Neural progenitor cell (in vitro differentiated cells): ENCODE measurements around the gene YWHAH. TPM values are rescaled to one million over a fixed set of nuclear protein-coding genes. Genes with fewer than 3 reads are reported as not detected.
"Not testable (repeated sequence)": the region's sequence is repeated elsewhere in the genome, so short reads cannot be mapped to it uniquely, and the experiment has no call there.

Experiments used
- DNase-seq: peaks from one replicate; pipeline ENCODE4 v3.0.0-alpha.2; 2016; ENCODE audit warnings: low spot score
- H2AFZ ChIP-seq: fragments of 200-600 bp; sonication (generic); replicated peaks from 2 replicates; pipeline ENCODE4 v1.6.1; 2016; ENCODE audit warnings: antibody characterized with exemption
- H3F3A ChIP-seq: fragments of 200-600 bp; sonication (generic); 2 replicates; pipeline ENCODE4 v1.6.1; 2016; ENCODE audit warnings: antibody characterized with exemption, low read depth
- H3K27ac ChIP-seq: fragments of 200-600 bp; sonication (generic); 2 replicates; pipeline ENCODE4 v1.5.1; 2016; ENCODE audit warnings: mild to moderate bottlenecking
- H3K27me3 ChIP-seq: fragments of 200-600 bp; sonication (generic); 2 replicates; pipeline ENCODE4 v1.6.1; 2016; ENCODE audit warnings: mild to moderate bottlenecking, moderate library complexity
- H3K36me3 ChIP-seq: fragments of 200-600 bp; sonication (generic); 2 replicates; pipeline ENCODE4 v1.5.1; 2016
- H3K4me1 ChIP-seq: fragments of 200-600 bp; sonication (generic); 2 replicates; pipeline ENCODE4 v1.6.1; 2016; ENCODE audit warnings: mixed run types
- H3K4me2 ChIP-seq: fragments of 200-600 bp; sonication (generic); 2 replicates; pipeline ENCODE4 v1.6.1; 2016
- H3K4me3 ChIP-seq: fragments of 200-600 bp; sonication (generic); 2 replicates; pipeline ENCODE4 v1.5.1; 2016
- H3K79me2 ChIP-seq: fragments of 200-600 bp; sonication (generic); 2 replicates; pipeline ENCODE4 v1.6.1; 2016; ENCODE audit warnings: low read depth
- H3K9ac ChIP-seq: fragments of 200-600 bp; sonication (generic); 2 replicates; pipeline ENCODE4 v1.6.1; 2016
- H3K9me3 ChIP-seq: fragments of 200-600 bp; sonication (generic); 2 replicates; pipeline ENCODE4 v1.5.1; 2016; ENCODE audit warnings: low read depth
- H4K20me1 ChIP-seq: fragments of 200-600 bp; sonication (generic); 2 replicates; pipeline ENCODE4 v1.6.1; 2016; ENCODE audit warnings: low read depth
- H3K27ac Mint-ChIP-seq: 3 replicates; pipeline ENCODE4 v1.8.0; 2021; ENCODE audit warnings: mixed read lengths
- H3K27me3 Mint-ChIP-seq: 2 replicates; pipeline ENCODE4 v1.8.0; 2022; ENCODE audit warnings: low read depth, mild to moderate bottlenecking, inconsistent platforms, moderate library complexity, mixed read lengths; ENCODE audit not compliant: insufficient read depth
- H3K36me3 Mint-ChIP-seq: 3 replicates; pipeline ENCODE4 v1.8.0; 2021; ENCODE audit warnings: mixed read lengths
- H3K4me1 Mint-ChIP-seq: 3 replicates; pipeline ENCODE4 v1.8.0; 2021; ENCODE audit warnings: mixed read lengths
- H3K4me3 Mint-ChIP-seq: 3 replicates; pipeline ENCODE4 v1.8.0; 2021; ENCODE audit warnings: mild to moderate bottlenecking, moderate library complexity, mixed read lengths
- H3K9me3 Mint-ChIP-seq: 3 replicates; pipeline ENCODE4 v1.8.0; 2020; ENCODE audit warnings: mixed read lengths
- EZH2 ChIP-seq: fragments of 200-600 bp; sonication (generic); IDR thresholded peaks from 2 replicates; pipeline ENCODE4 v1.6.1; 2017; ENCODE audit warnings: antibody characterized with exemption, mild to moderate bottlenecking, moderate library complexity
- EZH2phosphoT487 ChIP-seq: fragments of 200-600 bp; sonication (generic); IDR thresholded peaks from 2 replicates; pipeline ENCODE4 v1.6.1; 2017; ENCODE audit warnings: antibody characterized with exemption
- total RNA-seq: library from RNA; depleted of rRNA; stranded (reverse); fragments of >200 nt; gene quantifications from 2 replicates; pipeline ENCODE4 v1.2.3, GENCODE V29; 2015; ENCODE audit warnings: low replicate concordance
- TF ChIP-seq, protein P1 (sequence below): fragments of 200-600 bp; sonication (generic); IDR thresholded peaks from 2 replicates; pipeline ENCODE4 v1.5.1; 2017; ENCODE audit warnings: antibody characterized with exemption, mild to moderate bottlenecking

Gene YWHAH
- total RNA-seq, 1 donor from 2014 or later, result 158 TPM

DNA sequence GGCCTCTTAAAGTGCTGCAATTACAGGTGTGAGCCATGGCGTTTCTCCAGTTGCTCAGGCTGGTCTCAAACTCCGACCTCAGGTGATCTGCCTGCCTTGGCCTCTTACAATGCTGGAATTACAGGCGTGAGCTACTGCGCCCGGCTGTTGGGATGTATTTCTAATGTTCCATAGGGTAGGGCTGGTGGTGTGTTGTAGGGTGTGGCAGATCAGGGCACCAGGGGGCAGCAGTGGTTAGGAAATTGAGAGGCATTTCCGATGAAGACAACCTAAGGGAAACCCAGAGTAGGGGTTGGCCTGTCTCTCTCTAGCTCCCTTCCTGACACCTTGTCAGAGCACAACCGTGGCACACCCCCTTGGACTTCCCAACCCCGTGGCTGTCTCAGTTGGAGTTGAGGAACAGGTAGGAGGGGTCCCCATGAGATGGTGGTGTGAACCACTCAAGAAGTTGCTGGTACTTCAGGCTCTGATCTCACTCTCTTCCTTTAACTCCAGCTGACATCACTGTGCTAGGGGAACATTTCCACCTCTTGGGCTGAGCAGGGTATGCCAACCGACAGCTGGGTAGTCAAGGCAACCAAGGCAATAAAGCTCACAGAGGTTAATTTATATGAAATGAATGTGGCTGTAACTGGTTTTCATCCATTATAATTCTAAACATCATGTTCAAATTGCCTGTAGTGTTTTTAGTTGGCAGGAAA is 33.0 kb downstream of the YWHAH start:
- no peak overlapping the region for H3K27ac ChIP-seq
- H3K9me3 Mint-ChIP-seq, result no peaks in the 10 kb centered on the region
- H3K4me2 ChIP-seq, result no peak overlapping the region
- H3K27ac Mint-ChIP-seq, result no peak overlapping the region
- no peaks in the 10 kb centered on the region for H3K27me3 ChIP-seq
- H3K4me1 Mint-ChIP-seq, result no peaks in the 10 kb centered on the region
- no peaks in the 10 kb centered on the region for H3K4me1 ChIP-seq
- H3K36me3 Mint-ChIP-seq, result no peaks in the 10 kb centered on the region
- H3K27me3 Mint-ChIP-seq, result peaks cover 9% of the 10 kb centered on the region
- no peaks in the 10 kb centered on the region for H3K9me3 ChIP-seq
- TF ChIP-seq, protein P1, sequence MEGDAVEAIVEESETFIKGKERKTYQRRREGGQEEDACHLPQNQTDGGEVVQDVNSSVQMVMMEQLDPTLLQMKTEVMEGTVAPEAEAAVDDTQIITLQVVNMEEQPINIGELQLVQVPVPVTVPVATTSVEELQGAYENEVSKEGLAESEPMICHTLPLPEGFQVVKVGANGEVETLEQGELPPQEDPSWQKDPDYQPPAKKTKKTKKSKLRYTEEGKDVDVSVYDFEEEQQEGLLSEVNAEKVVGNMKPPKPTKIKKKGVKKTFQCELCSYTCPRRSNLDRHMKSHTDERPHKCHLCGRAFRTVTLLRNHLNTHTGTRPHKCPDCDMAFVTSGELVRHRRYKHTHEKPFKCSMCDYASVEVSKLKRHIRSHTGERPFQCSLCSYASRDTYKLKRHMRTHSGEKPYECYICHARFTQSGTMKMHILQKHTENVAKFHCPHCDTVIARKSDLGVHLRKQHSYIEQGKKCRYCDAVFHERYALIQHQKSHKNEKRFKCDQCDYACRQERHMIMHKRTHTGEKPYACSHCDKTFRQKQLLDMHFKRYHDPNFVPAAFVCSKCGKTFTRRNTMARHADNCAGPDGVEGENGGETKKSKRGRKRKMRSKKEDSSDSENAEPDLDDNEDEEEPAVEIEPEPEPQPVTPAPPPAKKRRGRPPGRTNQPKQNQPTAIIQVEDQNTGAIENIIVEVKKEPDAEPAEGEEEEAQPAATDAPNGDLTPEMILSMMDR, result peak; percentile 90
- no peak for TF ChIP-seq EZH2phosphoT487
- H3K36me3 ChIP-seq, result no peaks in the 10 kb centered on the region
- H3K9ac ChIP-seq, result no peak overlapping the region
- no peaks in the 10 kb centered on the region for H3F3A ChIP-seq
- no peaks in the 10 kb centered on the region for H4K20me1 ChIP-seq
- peak; percentile 87 for DNase-seq
- no peak overlapping the region for H3K4me3 Mint-ChIP-seq
- no peak overlapping the region for H3K4me3 ChIP-seq
- no peaks in the 10 kb centered on the region for H3K79me2 ChIP-seq
- no peak overlapping the region for H2AFZ ChIP-seq

DNA sequence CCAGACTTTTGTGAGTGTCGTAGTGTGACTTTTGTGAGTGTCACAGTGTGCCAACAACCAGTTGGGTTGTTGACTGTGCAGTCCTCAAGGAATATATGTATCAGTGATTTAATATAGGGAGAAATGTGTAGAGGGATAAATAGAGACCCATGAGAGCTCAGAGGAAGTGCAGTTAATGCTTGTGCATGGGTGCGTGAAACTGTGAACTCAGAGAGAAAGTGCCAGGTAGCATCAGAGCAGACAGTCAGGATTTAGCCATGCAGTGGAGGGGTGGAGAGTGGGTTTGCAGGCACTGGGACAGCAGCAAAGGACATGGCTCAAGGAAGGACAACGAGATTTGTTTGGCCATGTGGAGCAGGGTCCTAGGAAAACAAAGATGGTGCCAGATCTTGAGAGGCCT is 33.6 kb downstream of the YWHAH start:
- H3K4me3 Mint-ChIP-seq, result no peak overlapping the region
- no peaks in the 10 kb centered on the region for H4K20me1 ChIP-seq
- H3K27ac ChIP-seq, result no peak overlapping the region
- H3K79me2 ChIP-seq, result no peaks in the 10 kb centered on the region
- H3K27me3 ChIP-seq, result no peaks in the 10 kb centered on the region
- H3K9me3 ChIP-seq, result no peaks in the 10 kb centered on the region
- no peaks in the 10 kb centered on the region for H3K36me3 ChIP-seq
- H3K4me1 ChIP-seq, result no peaks in the 10 kb centered on the region
- no peaks in the 10 kb centered on the region for H3K4me1 Mint-ChIP-seq
- DNase-seq, result no peak
- H3K27ac Mint-ChIP-seq, result no peak overlapping the region
- H3K4me2 ChIP-seq, result no peak overlapping the region
- TF ChIP-seq, protein P1, result no peak
- no peak for TF ChIP-seq EZH2
- TF ChIP-seq EZH2phosphoT487, result no peak
- no peaks in the 10 kb centered on the region for H3K9me3 Mint-ChIP-seq
- H3F3A ChIP-seq, result no peaks in the 10 kb centered on the region
- no peak overlapping the region for H3K9ac ChIP-seq
- peaks cover 9% of the 10 kb centered on the region for H3K27me3 Mint-ChIP-seq
- H3K4me3 ChIP-seq, result no peak overlapping the region
- peak overlapping the region; percentile 37 for H2AFZ ChIP-seq
- H3K36me3 Mint-ChIP-seq, result no peaks in the 10 kb centered on the region

DNA sequence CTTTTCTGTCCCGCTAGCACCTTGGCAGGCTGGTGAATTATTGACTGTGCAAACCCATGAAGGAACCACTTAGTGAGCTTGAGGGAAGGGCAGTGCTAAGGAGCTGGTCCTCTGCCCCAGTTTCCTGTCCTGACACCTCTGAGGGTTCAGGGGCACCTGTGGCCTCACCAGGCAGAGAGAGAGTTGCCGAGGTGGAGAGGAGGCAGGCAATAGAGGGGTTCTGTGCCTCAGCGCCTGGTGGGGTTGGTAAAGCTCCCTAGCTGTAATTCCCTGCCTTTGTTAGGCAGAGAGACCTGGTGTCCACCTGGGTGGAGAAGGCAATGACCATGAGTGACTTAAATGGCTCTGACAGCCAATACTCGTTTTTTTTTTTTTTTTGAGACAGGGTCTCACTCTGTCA is 36.3 kb downstream of the YWHAH start:
- Histone ChIP-seq H3K4me3 (no peak overlapping the region), H3K79me2 (no peaks in the 10 kb centered on the region), H3K27me3 (no peaks in the 10 kb centered on the region), H3F3A (no peaks in the 10 kb centered on the region), H3K4me1 (no peaks in the 10 kb centered on the region), H3K9ac (no peak overlapping the region), H3K27ac (no peak overlapping the region), H4K20me1 (no peaks in the 10 kb centered on the region), H3K36me3 (no peaks in the 10 kb centered on the region), H2AFZ (no peak overlapping the region), H3K4me2 (no peak overlapping the region), H3K9me3 (no peaks in the 10 kb centered on the region)
- H3K27me3 Mint-ChIP-seq, result peaks cover 2% of the 10 kb centered on the region
- H3K36me3 Mint-ChIP-seq, result no peaks in the 10 kb centered on the region
- H3K4me1 Mint-ChIP-seq, result peaks cover 4% of the 10 kb centered on the region
- no peak overlapping the region for H3K4me3 Mint-ChIP-seq
- H3K9me3 Mint-ChIP-seq, result no peaks in the 10 kb centered on the region
- no peak for DNase-seq
- TF ChIP-seq, protein P1, result no peak
- TF ChIP-seq EZH2 (no peak), EZH2phosphoT487 (no peak)
- H3K27ac Mint-ChIP-seq, result no peak overlapping the region

DNA sequence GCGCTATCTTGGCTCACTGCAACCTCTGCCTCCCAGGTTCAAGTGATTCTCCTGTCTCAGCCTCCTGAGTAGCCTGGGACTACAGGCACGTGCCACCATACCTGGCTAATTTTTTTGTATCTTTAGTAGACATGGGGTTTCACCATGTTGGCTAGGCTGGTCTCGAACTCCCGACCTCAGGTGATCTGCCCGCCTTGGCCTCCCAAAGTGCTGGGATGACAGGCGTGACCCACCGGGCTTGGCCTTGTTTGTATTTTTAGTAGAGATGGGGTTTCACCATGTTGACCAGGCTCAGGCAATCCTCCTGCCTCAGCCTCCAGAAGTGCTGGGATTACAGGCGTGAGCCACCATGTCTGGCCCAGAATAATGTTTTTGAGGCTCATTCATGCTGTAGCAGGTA is 37.6 kb downstream of the YWHAH start:
- not testable (repeated sequence) for DNase-seq, H3K4me1 Mint-ChIP-seq, H3K27ac Mint-ChIP-seq, H3K27me3 ChIP-seq, H3K27me3 Mint-ChIP-seq, H3K9ac ChIP-seq, H3K9me3 ChIP-seq, H3K9me3 Mint-ChIP-seq, H3K27ac ChIP-seq, H2AFZ ChIP-seq, H3K4me3 ChIP-seq, H3F3A ChIP-seq, H3K4me2 ChIP-seq, H3K36me3 ChIP-seq, H3K36me3 Mint-ChIP-seq, H3K4me1 ChIP-seq, H3K4me3 Mint-ChIP-seq, H3K79me2 ChIP-seq, H4K20me1 ChIP-seq
